ENCODE results near the gene MAST1. TPM values are rescaled to one million over a fixed set of nuclear protein-coding genes. Genes with fewer than 3 reads are reported as not detected.

The MAST1 gene
- total RNA-seq, 1 experiment from 2014 or later, result 11.2 TPM

DNA sequence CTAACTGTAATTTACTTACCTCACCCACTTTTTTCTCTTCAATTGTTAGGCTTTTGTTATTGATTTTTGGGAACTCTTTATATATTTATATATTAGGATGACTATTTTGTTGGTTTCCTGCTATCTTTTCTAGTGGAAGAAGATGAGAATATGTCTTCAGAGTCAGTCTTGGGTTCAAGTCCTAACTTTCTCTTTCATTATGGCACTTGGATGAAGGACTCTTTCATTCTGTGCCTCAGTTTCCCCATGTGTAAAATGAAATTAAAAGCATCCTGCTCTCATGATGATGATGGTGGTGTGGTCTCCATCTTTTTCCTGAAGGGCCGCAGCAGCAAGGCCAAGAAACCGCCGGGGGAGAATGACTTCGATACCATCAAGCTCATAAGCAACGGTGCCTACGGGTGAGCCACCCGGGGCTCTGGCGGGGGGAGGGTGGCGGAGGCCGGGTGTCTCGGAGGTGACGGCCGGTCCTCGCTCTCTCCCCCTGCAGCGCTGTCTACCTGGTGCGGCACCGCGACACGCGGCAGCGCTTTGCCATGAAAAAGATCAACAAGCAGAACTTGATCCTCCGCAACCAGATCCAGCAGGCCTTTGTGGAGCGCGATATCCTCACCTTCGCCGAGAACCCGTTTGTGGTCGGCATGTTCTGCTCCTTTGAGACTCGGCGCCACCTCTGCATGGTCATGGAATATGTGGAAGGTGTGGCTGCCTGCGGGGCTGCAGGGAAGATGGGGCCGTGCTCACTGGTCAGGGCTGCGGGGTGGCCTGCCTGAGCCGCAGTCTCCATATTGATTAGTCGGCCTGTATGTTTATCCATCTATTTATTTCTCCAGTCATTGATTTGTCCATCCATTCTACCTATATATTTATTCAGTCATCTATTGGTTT lies 20.0 kb downstream of the MAST1 start:
- ATAC-seq (no peak), DNase-seq (no peak)
- Histone ChIP-seq H3K9me2 (replicated peaks; ENCODE audit: low read length) (no peaks in the 10 kb centered on the region), H3K36me3 (ENCODE audit: low read depth, low read length) (no peaks in the 10 kb centered on the region; the same call in 1 of the 2 replicates), H3K79me2 (ENCODE audit: low read length) (no peaks in the 10 kb centered on the region), H4K20me1 (ENCODE audit: low read length) (no peaks in the 10 kb centered on the region), H3K9me3 (ENCODE audit: low read length) (no peaks in the 10 kb centered on the region), H3K9ac (ENCODE audit: low read length) (no peak overlapping the region), H3K4me2 (ENCODE audit: low read length) (no peak overlapping the region), H3K4me1 (ENCODE audit: insufficient read depth, low read length) (no peaks in the 10 kb centered on the region), H3K27me3 (ENCODE audit: low read length) (no peaks in the 10 kb centered on the region), H3F3A (ENCODE audit: low read length, unreplicated experiment) (no peaks in the 10 kb centered on the region), H2AFZ (ENCODE audit: low read length) (no peak overlapping the region), H3K4me3 (ENCODE audit: low read length) (no peak overlapping the region), H3K27ac (ENCODE audit: low read length) (no peak overlapping the region)
- TF ChIP-seq, protein P1, sequence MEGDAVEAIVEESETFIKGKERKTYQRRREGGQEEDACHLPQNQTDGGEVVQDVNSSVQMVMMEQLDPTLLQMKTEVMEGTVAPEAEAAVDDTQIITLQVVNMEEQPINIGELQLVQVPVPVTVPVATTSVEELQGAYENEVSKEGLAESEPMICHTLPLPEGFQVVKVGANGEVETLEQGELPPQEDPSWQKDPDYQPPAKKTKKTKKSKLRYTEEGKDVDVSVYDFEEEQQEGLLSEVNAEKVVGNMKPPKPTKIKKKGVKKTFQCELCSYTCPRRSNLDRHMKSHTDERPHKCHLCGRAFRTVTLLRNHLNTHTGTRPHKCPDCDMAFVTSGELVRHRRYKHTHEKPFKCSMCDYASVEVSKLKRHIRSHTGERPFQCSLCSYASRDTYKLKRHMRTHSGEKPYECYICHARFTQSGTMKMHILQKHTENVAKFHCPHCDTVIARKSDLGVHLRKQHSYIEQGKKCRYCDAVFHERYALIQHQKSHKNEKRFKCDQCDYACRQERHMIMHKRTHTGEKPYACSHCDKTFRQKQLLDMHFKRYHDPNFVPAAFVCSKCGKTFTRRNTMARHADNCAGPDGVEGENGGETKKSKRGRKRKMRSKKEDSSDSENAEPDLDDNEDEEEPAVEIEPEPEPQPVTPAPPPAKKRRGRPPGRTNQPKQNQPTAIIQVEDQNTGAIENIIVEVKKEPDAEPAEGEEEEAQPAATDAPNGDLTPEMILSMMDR (conservative IDR thresholded peaks at IDR 0.05; ENCODE audit: low read depth, low read length), result no peak
- TF ChIP-seq EZH2phosphoT487 (IDR thresholded peaks at IDR 0.05; ENCODE audit: borderline replicate concordance, low read length) (no peak), EZH2 (IDR thresholded peaks at IDR 0.05; ENCODE audit: low read length, unreplicated experiment) (no peak)
- ChIA-PET POLR2A (ENCODE audit: unreplicated experiment) (no interaction called here), CTCF (interaction anchor here (0.6 kb wide), 1 partner anchor 125 kb away, joined by 3 read pairs; no protein-coding TSS in a partner anchor)
- intact Hi-C loops (cut with micrococcal nuclease), result no loop called here
- no TSS peak for BruUV-seq (replicated peaks)

DNA sequence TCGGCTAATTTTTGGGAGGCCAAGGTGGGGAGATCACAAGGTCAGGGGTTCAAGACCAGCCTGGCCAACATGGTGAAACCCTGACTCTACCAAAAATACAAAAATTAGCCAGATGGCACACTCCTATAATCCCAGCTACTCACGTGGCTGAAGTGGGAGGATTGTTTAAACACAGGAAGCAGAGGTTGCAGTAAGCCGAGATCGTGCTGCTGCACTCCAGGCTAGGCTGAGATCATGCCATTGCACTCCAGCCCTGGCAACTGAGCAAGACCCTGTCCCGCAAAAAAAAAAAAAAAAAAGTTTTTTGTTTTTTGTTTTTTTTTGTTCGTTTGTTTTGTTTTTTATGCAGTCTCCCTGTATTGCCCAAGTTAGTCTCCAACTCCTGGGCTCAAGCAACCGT lies 21.2 kb downstream of the MAST1 start:
- H2AFZ ChIP-seq (ENCODE audit: low read length), result no peak overlapping the region
- no peak overlapping the region for H3K4me2 ChIP-seq (ENCODE audit: low read length)
- H3F3A ChIP-seq (ENCODE audit: low read length, unreplicated experiment), result no peaks in the 10 kb centered on the region
- POLR2A ChIA-PET (ENCODE audit: unreplicated experiment), result no interaction called here
- no peaks in the 10 kb centered on the region for H3K9me2 ChIP-seq (replicated peaks; ENCODE audit: low read length)
- no peak overlapping the region for H3K4me3 ChIP-seq (ENCODE audit: low read length)
- no peak overlapping the region for H3K27ac ChIP-seq (ENCODE audit: low read length)
- BruUV-seq (replicated peaks), result no TSS peak
- TF ChIP-seq EZH2 (IDR thresholded peaks at IDR 0.05; ENCODE audit: low read length, unreplicated experiment), result no peak
- TF ChIP-seq EZH2phosphoT487 (IDR thresholded peaks at IDR 0.05; ENCODE audit: borderline replicate concordance, low read length), result no peak
- TF ChIP-seq, protein P1 (conservative IDR thresholded peaks at IDR 0.05; ENCODE audit: low read depth, low read length), result no peak
- no peaks in the 10 kb centered on the region for H4K20me1 ChIP-seq (ENCODE audit: low read length)
- H3K36me3 ChIP-seq (ENCODE audit: low read depth, low read length), result no peaks in the 10 kb centered on the region; the same call in 1 of the 2 replicates
- H3K9me3 ChIP-seq (ENCODE audit: low read length), result no peaks in the 10 kb centered on the region
- no peak for DNase-seq
- no peaks in the 10 kb centered on the region for H3K27me3 ChIP-seq (ENCODE audit: low read length)
- CTCF ChIA-PET, result no interaction called here
- H3K4me1 ChIP-seq (ENCODE audit: insufficient read depth, low read length), result no peaks in the 10 kb centered on the region
- no peaks in the 10 kb centered on the region for H3K79me2 ChIP-seq (ENCODE audit: low read length)
- H3K9ac ChIP-seq (ENCODE audit: low read length), result no peak overlapping the region
- ATAC-seq, result no peak
- intact Hi-C loops (cut with micrococcal nuclease), result no loop called here

DNA sequence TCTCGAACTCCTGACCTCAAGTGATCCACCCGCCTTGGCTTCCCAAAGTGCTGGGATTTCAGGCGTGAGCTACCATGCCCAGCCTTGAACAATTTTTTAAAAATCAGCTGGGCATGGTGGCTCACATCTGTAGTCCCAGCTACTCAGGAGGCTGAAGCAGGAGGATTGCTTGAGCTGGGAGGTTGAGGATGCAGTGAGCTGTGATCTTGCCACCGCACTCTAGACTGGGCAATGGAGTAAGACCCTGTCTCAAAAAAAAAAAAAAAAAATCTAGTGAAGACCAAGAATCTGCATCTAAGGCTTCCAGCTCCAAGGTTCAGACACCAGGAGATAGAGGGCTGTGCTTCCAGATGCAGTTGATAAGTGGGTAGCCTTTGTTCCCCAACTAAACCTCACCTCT lies 25.8 kb downstream of the MAST1 start:
- no TSS peak for BruUV-seq (replicated peaks)
- CTCF ChIA-PET, result interaction anchor here (1.0 kb wide), 1 partner anchor 17 kb away, joined by 3 read pairs; the partner anchor contains the start of gene DNASE2
- no peak for DNase-seq

More for the DNA sequence above, 25.8 kb downstream of the MAST1 start:
- POLR2A ChIA-PET (ENCODE audit: unreplicated experiment), result no interaction called here
- Histone ChIP-seq H3K79me2 (ENCODE audit: low read length) (no peaks in the 10 kb centered on the region), H3K9ac (ENCODE audit: low read length) (no peak overlapping the region), H3K27me3 (ENCODE audit: low read length) (no peaks in the 10 kb centered on the region), H3F3A (ENCODE audit: low read length, unreplicated experiment) (no peaks in the 10 kb centered on the region), H3K9me3 (ENCODE audit: low read length) (no peaks in the 10 kb centered on the region), H3K4me3 (ENCODE audit: low read length) (no peak overlapping the region), H2AFZ (ENCODE audit: low read length) (no peak overlapping the region), H4K20me1 (ENCODE audit: low read length) (no peaks in the 10 kb centered on the region), H3K9me2 (replicated peaks; ENCODE audit: low read length) (no peaks in the 10 kb centered on the region), H3K27ac (ENCODE audit: low read length) (no peak overlapping the region), H3K4me2 (ENCODE audit: low read length) (no peak overlapping the region), H3K36me3 (ENCODE audit: low read depth, low read length) (no peaks in the 10 kb centered on the region), H3K4me1 (ENCODE audit: insufficient read depth, low read length) (no peaks in the 10 kb centered on the region)
- TF ChIP-seq, protein P1 (conservative IDR thresholded peaks at IDR 0.05; ENCODE audit: low read depth, low read length), result no peak
- TF ChIP-seq EZH2phosphoT487 (IDR thresholded peaks at IDR 0.05; ENCODE audit: borderline replicate concordance, low read length), result no peak
- TF ChIP-seq EZH2 (IDR thresholded peaks at IDR 0.05; ENCODE audit: low read length, unreplicated experiment), result no peak
- intact Hi-C loops (cut with micrococcal nuclease), result no loop called here
- no peak for ATAC-seq

Data from PC-3 (cell line).